ENCODE measurements around the gene KRT4. TPM values are rescaled to one million over a fixed set of nuclear protein-coding genes. Genes with fewer than 3 reads are reported as not detected.

Gene KRT4
- total RNA-seq, 1 donor from 2014 or later: not detected

DNA sequence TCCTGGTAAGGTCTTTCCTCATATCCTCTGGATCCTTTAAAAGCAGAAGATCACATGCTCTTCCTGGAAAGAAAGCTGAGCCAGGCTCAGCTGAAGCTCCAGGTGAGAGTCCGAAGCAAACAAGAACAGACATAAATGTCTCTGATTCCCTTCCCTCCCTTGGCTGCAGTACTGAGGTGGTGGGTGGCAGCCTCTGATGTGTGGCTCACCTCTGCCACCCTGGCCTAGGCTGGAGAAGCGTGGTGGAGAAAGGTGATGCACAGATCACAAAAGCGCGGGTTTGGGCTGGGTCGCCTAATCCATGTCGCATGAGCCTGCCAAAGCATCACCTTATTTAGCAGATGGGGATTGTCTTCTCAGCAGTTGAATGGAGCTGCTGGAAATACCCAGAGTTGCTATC, 34.0 kb downstream of the KRT4 start:
- Mint-ChIP-seq H3K27ac (no peak overlapping the region), H3K36me3 (no peaks in the 10 kb centered on the region), H3K9me3 (no peaks in the 10 kb centered on the region), H3K4me3 (no peak overlapping the region), H3K27me3 (ENCODE audit: insufficient read depth, low read depth) (no peaks in the 10 kb centered on the region), H3K4me1 (no peaks in the 10 kb centered on the region)
- DNase-seq (ENCODE audit: low spot score): no peak
- Histone ChIP-seq H3K4me1 (no peaks in the 10 kb centered on the region), H3K9ac (no peak overlapping the region), H3K9me3 (ENCODE audit: low read depth) (no peaks in the 10 kb centered on the region), H3K4me2 (no peak overlapping the region), H3K4me3 (no peak overlapping the region), H3K79me2 (ENCODE audit: low read depth) (no peaks in the 10 kb centered on the region), H3K36me3 (no peaks in the 10 kb centered on the region), H3K27me3 (peaks cover 4% of the 10 kb centered on the region), H2AFZ (replicated peaks) (no peak overlapping the region), H3F3A (ENCODE audit: low read depth) (no peaks in the 10 kb centered on the region), H4K20me1 (ENCODE audit: low read depth) (no peaks in the 10 kb centered on the region), H3K27ac (no peak overlapping the region)
- TF ChIP-seq, protein P1, sequence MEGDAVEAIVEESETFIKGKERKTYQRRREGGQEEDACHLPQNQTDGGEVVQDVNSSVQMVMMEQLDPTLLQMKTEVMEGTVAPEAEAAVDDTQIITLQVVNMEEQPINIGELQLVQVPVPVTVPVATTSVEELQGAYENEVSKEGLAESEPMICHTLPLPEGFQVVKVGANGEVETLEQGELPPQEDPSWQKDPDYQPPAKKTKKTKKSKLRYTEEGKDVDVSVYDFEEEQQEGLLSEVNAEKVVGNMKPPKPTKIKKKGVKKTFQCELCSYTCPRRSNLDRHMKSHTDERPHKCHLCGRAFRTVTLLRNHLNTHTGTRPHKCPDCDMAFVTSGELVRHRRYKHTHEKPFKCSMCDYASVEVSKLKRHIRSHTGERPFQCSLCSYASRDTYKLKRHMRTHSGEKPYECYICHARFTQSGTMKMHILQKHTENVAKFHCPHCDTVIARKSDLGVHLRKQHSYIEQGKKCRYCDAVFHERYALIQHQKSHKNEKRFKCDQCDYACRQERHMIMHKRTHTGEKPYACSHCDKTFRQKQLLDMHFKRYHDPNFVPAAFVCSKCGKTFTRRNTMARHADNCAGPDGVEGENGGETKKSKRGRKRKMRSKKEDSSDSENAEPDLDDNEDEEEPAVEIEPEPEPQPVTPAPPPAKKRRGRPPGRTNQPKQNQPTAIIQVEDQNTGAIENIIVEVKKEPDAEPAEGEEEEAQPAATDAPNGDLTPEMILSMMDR (IDR thresholded peaks at IDR 0.05): no peak
- TF ChIP-seq EZH2phosphoT487 (IDR thresholded peaks at IDR 0.05) (no peak), EZH2 (IDR thresholded peaks at IDR 0.05) (no peak)

DNA sequence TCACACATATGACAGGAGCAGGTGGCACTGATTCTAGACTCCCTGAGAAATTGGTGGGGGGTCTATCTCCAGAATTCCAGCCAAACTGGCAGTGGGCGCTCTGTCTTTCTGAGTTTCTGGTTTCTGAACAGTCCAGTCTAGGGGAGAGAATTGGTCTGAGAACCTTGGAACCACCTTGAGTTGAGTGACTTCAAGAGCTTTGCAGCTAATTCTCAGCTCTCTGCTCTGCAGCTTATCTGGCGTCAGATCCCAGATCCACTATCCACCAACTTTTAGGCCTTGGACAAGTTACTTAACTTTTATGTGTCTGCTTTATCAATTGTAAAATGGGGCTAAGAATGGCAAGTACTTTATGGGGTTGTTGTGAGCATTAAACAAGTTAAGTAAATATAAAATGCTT, 35.1 kb downstream of the KRT4 start:
- H3K27ac ChIP-seq: no peak overlapping the region
- no peaks in the 10 kb centered on the region for H3K27me3 Mint-ChIP-seq (ENCODE audit: insufficient read depth, low read depth)
- TF ChIP-seq EZH2 (IDR thresholded peaks at IDR 0.05) (no peak), EZH2phosphoT487 (IDR thresholded peaks at IDR 0.05) (no peak)
- TF ChIP-seq, protein P1 (IDR thresholded peaks at IDR 0.05): no peak

DNA sequence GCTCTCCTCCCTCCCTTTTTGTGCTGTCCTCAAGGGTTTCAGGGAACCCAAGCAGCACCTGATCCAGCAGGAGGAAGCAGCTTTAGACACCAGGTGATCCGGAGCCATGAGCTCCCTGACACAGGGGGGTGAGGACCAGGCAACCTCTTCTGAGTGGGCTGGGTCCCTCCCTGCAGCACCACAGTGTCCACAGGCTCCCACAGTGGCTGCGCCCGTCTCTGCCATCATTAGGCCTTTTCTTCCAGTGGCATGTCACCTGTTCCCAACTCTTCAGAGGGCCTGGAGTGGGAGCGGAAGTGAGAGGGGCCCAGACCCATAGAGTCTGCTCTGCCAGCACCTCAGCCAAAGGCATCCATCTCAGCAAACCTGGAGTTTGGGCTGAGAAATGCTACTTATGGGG, 36.4 kb downstream of the KRT4 start:
- Mint-ChIP-seq H3K27ac (no peak overlapping the region), H3K36me3 (no peaks in the 10 kb centered on the region), H3K27me3 (ENCODE audit: insufficient read depth, low read depth) (peaks cover 2% of the 10 kb centered on the region), H3K9me3 (no peaks in the 10 kb centered on the region), H3K4me1 (no peaks in the 10 kb centered on the region), H3K4me3 (no peak overlapping the region)
- no peak for DNase-seq (ENCODE audit: low spot score)
- no peaks in the 10 kb centered on the region for H3K36me3 ChIP-seq
- H4K20me1 ChIP-seq (ENCODE audit: low read depth): no peaks in the 10 kb centered on the region
- no peaks in the 10 kb centered on the region for H3K4me1 ChIP-seq
- no peak overlapping the region for H2AFZ ChIP-seq (replicated peaks)
- no peaks in the 10 kb centered on the region for H3F3A ChIP-seq (ENCODE audit: low read depth)
- H3K4me3 ChIP-seq: no peak overlapping the region
- H3K27ac ChIP-seq: no peak overlapping the region
- no peak for TF ChIP-seq EZH2phosphoT487 (IDR thresholded peaks at IDR 0.05)
- TF ChIP-seq, protein P1 (IDR thresholded peaks at IDR 0.05): no peak
- H3K9ac ChIP-seq: no peak overlapping the region
- no peaks in the 10 kb centered on the region for H3K9me3 ChIP-seq (ENCODE audit: low read depth)
- H3K4me2 ChIP-seq: no peak overlapping the region
- peaks cover 4% of the 10 kb centered on the region for H3K27me3 ChIP-seq
- H3K79me2 ChIP-seq (ENCODE audit: low read depth): no peaks in the 10 kb centered on the region

More for the DNA sequence above, 35.1 kb downstream of the KRT4 start:
- no peaks in the 10 kb centered on the region for H3K79me2 ChIP-seq (ENCODE audit: low read depth)
- Mint-ChIP-seq H3K4me1 (no peaks in the 10 kb centered on the region), H3K9me3 (no peaks in the 10 kb centered on the region), H3K4me3 (no peak overlapping the region), H3K36me3 (no peaks in the 10 kb centered on the region), H3K27ac (no peak overlapping the region)
- DNase-seq (ENCODE audit: low spot score): no peak
- no peak overlapping the region for H2AFZ ChIP-seq (replicated peaks)
- no peaks in the 10 kb centered on the region for H4K20me1 ChIP-seq (ENCODE audit: low read depth)
- H3K4me2 ChIP-seq: no peak overlapping the region
- no peaks in the 10 kb centered on the region for H3K9me3 ChIP-seq (ENCODE audit: low read depth)
- no peaks in the 10 kb centered on the region for H3F3A ChIP-seq (ENCODE audit: low read depth)
- H3K36me3 ChIP-seq: no peaks in the 10 kb centered on the region
- H3K4me3 ChIP-seq: no peak overlapping the region
- H3K9ac ChIP-seq: no peak overlapping the region
- peaks cover 4% of the 10 kb centered on the region for H3K27me3 ChIP-seq
- H3K4me1 ChIP-seq: no peaks in the 10 kb centered on the region

Data from neural progenitor cell (in vitro differentiated cells).